NCI-H510A (cell line): ENCODE measurements around the gene MRPL28.
"Not testable (repeated sequence)": the region's sequence is repeated elsewhere in the genome, so short reads cannot be mapped to it uniquely, and the experiment has no call there.

Experiments used
- DNase-seq: peaks from one replicate; lab custom pipeline; 2025; lab: John Stamatoyannopoulos, UW

The MRPL28 gene

GRCh38 chr16:339680-340079, 30.7 kb downstream of the MRPL28 start:
- no peak for DNase-seq

- no peak for DNase-seq
Measured at GRCh38 chr16:337975-338575, 32.3 kb downstream of the MRPL28 start.

GRCh38 chr16:337437-337836, 32.9 kb downstream of the MRPL28 start:
- DNase-seq: no peak

- DNase-seq: no peak
Measured at GRCh38 chr16:336269-336668, 34.1 kb downstream of the MRPL28 start.

- DNase-seq: not testable (repeated sequence)
Measured at GRCh38 chr16:334861-335632, 35.3 kb downstream of the MRPL28 start.

- not testable (repeated sequence) for DNase-seq
Measured at GRCh38 chr16:334164-334832, 36.0 kb downstream of the MRPL28 start.

- DNase-seq: no peak
Measured at GRCh38 chr16:333406-334094, 36.8 kb downstream of the MRPL28 start.

GRCh38 chr16:331181-331814, 39.0 kb downstream of the MRPL28 start:
- not testable (repeated sequence) for DNase-seq

GRCh38 chr16:330741-331140, 39.6 kb downstream of the MRPL28 start:
- DNase-seq: no peak

- no peak for DNase-seq
Measured at GRCh38 chr16:325375-326145, 44.8 kb downstream of the MRPL28 start.

GRCh38 chr16:324451-325334, 45.6 kb downstream of the MRPL28 start:
- no peak for DNase-seq

GRCh38 chr16:324201-324450, 46.2 kb downstream of the MRPL28 start:
- no peak for DNase-seq

- no peak for DNase-seq
Measured at GRCh38 chr16:322476-323143, 47.7 kb downstream of the MRPL28 start.

- DNase-seq: no peak
Measured at GRCh38 chr16:321532-321931, 48.8 kb downstream of the MRPL28 start.

GRCh38 chr16:320206-320605, 50.1 kb downstream of the MRPL28 start:
- no peak for DNase-seq

GRCh38 chr16:318628-319027, 51.7 kb downstream of the MRPL28 start:
- no peak for DNase-seq

GRCh38 chr16:317583-317982, 52.8 kb downstream of the MRPL28 start:
- no peak for DNase-seq
